Measurements from ENCODE around the gene NTHL1.

The NTHL1 gene

GRCh38 chr16:2007081-2007836 lies 40.4 kb downstream of the NTHL1 start:
- no peak for DNase-seq

DNA sequence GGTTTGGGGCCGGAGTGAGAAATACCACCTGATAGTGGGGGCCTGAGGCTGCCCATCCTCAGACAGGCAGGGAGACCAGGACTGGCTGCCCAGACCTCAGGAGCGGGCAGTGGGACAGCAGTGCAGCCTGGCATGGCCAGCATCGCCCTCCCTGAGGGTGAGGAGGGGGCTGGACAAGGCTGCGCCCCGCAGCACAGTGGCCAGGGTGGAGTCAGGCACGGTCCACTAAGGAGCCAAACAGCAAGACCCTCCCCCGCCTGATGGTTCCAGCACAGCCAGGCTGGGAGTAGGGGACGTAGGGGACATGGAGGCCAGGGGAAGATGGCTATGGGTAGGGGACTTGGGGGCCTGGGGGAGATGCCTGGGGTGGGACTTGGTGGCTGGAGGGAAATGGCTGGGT lies 41.3 kb downstream of the NTHL1 start:
- DNase-seq, result no peak

DNA sequence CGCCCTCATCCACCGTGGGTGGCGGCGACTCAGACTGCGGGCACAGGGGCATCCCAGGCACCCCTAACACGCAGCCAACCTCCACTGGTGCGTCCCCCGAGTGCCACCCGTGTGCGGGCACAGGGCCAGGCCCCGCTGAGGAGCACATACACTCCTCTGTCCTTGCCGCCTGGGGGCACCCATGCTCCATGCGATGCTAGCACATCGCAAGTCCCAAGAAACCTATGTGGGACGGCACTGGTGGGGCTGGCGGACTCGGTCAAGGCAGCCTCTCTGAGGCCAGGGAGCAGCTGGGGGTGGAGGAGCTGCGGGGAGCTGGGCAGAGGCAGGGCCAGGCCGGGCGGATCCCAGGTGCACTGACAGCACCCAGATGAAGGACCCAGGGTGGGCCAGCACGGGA lies 42.0 kb downstream of the NTHL1 start:
- no peak for DNase-seq

DNA sequence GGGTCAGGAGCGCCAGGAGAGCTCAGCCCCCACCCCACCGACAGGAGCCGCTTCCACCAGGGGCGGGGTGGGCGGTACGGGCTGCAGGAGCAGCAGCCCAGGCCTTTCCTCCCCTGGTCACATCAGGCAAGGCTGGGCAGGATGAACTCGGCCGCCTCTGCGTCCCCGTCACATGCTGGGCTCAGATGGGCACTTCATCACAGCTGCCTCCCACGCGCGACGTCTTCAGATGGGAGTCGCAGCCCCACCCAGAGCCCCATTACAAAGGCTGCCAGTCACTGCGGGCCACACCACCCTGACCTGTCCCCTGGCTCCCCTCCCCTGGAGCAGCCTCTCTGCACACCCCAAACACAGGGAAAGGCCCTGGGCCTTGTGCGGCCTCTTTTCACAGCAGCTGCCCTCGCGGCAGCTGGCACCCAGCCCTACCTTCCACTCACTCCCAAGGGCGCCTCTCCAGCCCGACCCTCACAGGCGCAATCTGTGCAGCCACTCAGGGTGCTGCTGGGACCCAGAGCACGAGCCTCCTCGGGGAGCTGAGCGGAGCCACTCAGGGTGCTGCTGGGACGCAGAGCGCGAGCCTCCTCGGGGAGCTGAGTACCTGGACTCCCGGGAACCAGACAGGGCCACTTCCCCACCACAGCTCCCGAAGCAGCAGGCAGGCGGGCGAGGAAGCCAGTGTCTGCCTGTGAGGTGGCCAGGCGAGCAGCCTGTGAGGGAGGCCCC lies 42.7 kb downstream of the NTHL1 start:
- DNase-seq, result no peak

DNA sequence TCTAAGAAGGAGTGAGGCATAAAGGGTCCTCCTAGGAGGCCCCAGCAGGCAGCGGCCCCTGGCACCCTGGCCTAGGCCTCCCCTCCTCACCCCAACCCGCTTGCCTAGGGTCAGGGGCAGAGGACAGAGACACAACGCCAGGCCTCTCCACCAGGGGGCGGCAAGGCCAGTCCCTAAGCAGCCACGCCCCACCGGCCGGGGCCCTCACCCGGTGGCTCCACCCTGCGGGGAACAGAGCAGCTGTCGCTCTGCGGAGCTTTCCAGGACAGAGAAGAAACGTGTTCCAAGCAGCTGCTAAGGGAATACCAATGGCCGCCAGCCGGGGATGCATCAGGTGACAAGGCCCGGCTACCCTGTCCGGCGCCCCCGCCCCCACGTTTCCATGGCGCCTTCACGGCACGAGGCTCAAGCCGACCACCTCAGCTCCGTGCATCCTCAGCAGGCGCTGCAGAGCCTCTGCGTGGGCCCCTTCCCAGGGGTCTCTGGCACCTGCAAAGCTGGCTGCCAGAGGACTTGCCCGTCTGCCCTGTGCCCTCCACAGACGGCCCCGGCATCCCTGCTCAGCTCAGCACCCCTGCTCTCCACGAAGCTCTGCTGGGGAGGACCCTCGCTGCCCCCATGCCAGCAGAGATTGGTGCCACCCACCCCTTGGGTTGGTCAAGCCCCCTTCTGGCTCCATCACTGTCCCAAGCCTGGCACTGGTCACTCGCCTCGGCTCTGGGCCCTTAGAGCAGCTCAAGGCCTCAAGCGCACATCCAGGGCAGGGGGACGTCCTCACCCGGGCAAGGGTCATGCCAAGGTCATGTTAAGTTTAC lies 43.6 kb downstream of the NTHL1 start:
- peak; percentile 84 for DNase-seq

DNA sequence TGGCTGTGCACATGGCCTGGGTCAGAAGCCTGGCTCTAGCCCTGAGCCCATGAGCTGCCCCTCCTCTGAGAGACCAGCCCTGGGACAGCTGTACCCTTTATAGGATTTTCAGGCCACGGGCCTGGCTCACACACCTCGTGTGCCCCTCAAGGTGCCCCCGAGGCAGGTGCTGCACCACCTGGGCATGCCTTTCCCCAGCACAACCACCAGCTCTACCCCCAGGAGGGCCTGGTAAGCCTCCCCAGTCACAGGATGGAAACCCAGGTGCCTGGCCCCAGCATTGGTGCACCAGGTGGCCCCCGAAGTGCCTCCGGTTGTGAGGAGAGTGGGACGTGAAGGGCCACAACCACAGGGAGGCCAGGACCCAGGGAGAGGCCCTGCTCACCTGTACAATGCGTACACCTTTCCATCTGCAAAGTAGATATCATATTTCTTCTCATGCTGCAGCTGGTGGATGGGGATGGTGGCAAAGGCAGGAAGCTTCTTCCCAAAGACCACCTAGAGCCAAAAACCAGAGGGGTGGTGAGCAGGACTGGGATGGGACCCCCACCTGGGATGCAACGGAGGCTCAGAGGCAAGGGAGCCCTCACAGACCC lies 44.3 kb downstream of the NTHL1 start:
- no peak for DNase-seq

DNA sequence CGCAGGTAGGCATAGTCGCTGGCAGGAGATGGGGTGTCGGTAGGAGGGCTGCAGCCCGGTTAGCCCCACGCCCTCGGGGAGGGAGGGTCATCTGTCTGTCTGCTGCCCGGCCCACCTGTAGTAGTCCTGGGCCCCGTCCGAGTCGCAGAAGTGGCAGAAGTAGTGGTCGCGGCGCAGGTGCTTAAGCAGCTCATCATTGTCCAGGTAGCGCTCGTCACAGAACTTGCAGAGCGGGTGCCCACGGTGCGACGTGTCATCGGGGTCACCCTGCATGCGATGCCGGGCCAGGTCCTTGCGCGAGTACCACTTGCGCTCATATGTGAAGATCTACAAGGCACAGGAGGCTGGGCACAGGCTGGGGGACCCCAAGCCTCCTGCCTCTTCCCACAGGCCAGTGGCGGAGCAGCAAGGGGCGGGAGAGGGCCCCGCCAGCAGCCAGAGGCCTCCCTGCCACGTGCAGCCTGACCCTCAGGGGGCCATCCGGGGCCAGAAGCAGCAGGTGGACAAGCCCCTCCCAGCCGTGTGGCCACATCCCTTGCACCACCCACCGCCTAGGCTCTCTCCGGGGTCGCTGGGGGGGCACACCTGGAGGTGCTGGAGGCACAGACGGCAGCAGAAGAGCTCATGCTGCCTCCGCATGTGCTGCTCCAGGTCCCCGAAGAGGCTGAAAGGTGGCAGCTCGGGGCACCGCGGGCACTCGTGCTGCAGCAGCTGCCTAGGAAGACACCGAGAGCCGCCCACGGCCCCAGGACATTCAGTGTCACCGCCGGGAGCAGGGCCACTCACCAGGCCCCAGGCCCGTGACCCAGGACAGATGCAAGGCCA lies 45.0 kb downstream of the NTHL1 start:
- DNase-seq, result no peak

- no peak for DNase-seq
Observed at GRCh38 chr16:2001456-2002355, 45.9 kb downstream of the NTHL1 start.

DNA sequence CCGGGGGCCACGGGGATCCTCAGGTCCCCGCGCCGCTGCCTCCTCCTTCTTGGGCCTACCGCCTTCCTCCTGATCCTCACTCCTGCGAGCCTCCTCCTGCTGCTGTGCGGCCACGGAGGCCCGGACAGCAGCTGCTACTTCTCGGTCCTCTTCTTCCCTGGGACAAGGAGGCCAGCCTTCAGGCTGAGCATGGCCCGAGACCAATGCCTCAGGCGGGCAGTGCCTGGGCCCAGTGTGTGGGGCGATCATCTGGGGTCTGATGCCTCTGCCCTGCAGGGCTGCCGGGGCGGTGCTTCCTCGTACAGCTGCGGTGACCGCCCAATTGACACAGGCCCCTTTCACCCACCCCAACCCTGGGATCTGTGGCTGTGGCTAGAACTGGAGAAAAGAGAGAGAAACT lies 46.6 kb downstream of the NTHL1 start:
- DNase-seq, result no peak

DNA sequence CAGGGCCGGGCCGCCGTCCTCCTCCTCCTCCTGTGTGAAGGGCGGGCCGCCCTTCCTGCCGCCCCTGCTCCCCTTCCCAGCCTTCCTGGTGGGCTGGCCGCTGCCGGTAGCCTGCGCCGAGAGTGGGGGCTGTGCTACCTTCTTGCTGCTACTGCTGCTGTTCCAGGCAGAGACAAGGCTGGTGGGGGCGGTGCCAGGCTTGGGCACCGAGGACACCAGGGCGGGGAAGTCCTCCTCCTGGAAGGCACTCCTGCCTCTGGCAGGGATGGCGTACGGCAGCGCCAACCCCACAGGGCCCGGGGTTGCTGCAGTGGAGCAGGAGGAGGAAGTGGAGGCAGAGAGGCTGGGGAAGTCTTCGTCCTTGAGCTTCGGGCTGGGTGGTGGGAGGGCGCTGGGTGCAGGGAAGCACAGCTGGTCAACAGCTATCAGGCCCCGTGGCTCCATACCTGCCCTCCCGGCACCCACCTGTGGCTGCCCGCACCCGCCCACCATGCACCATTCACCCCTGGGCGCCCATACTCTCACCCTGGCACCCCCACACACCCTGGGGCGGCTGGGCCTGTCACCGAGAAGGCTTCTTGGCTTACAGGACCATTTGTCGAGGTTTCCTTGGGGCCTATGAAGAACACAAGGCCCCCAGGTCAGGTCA lies 47.6 kb downstream of the NTHL1 start:
- no peak for DNase-seq

GRCh38 chr16:1998852-1999801 lies 48.5 kb downstream of the NTHL1 start:
- no peak for DNase-seq

DNA sequence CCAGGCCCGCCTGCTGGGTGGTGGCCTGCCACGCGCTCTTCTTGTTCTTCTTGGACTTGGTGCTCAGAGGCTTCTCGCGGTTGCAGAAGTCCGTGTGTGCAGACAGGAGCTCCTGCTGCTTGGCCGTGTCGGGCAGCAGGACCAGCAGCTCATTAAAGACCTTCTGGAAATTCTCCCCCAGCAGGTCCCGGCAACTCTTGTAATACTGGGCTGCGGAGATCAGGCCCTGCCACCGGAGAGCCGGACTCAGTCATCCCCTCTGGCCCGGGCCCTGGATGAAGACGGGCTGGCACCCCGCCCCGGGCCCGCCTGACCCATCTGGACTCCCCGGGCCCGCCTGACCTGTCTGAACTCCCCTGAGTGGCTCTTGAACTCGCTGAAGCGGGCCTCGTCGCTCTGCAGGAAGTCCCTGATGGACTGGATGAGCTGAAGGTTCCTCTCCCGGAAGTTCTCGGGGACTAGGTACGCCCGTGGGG lies 49.2 kb downstream of the NTHL1 start:
- DNase-seq, result no peak

GRCh38 chr16:1997494-1998359 lies 49.9 kb downstream of the NTHL1 start:
- no peak for DNase-seq

GRCh38 chr16:1993731-1994131 lies 53.9 kb downstream of the NTHL1 start:
- DNase-seq, result no peak

- no peak for DNase-seq
Observed at GRCh38 chr16:1992704-1993317, 54.8 kb downstream of the NTHL1 start.

GRCh38 chr16:1991948-1992703 lies 55.5 kb downstream of the NTHL1 start:
- peak; percentile 99 for DNase-seq

DNA sequence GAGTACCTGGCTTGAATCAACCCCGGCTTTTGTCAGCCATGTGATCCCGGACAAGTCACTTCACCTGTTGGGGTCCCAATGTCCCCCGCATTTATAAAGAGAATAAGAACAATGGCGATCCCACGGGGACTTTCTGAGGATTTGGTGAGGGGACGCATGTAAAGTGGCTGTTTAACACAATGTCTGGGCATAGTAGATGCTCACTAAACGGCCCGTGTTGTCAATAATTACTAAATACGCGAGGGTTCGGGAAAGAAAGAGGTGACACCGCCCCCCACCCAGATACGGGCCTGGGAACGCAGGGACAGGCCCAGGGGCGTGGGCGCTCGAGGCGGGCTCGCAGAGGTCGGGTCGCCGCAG lies 56.1 kb downstream of the NTHL1 start:
- DNase-seq, result no peak
